ENCODE measurements around the gene FGF6. TPM values are rescaled to one million over a fixed set of nuclear protein-coding genes. Genes with fewer than 3 reads are reported as not detected.

FGF6 gene
- total and polyA plus RNA-seq, 9 of the 15 experiments (the other 6 are each of a cell fraction or from before 2014, with no cell fraction given) = 0.14 TPM; not detected in 8

DNA sequence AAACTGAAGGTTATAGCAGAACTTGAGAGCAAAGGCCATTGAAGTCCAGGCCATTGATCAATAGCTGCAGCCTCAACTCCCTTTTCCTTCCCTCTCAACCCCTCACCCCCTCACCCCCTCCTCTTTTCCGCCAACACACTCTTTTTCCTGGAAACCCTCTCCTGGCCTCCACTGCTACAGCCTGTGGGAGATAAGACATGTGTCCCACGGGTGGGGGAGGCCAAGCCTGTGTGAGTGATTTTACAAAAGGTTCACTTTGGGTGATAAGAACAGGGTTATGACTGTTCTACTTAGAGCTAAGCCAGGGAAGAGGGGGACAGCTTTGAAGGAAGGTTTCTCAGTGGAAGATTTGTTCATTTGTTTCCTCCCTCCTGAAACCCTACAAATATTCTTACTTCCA lies 57.0 kb downstream of the FGF6 start (continued):
- TF ChIP-seq MLLT1 (IDR thresholded peaks at IDR 0.05) (no peak), ZBTB8A (IDR thresholded peaks at IDR 0.05; ENCODE audit: partially characterized antibody) (no peak), U2AF2 (optimal IDR thresholded peaks at IDR 0.05; ENCODE audit: low read depth, low read length) (no peak), MEIS2 (IDR thresholded peaks at IDR 0.05; ENCODE audit: partially characterized antibody) (peak; percentile 19), RBM22 (IDR thresholded peaks at IDR 0.05; ENCODE audit: low read depth, low read length, poor library complexity, severe bottlenecking) (no peak), MCM2 (IDR thresholded peaks at IDR 0.05; ENCODE audit: low read depth) (no peak), ZBED1 (IDR thresholded peaks at IDR 0.05) (no peak), POLR2AphosphoS2 (IDR thresholded peaks at IDR 0.05; ENCODE audit: low read length) (no peak), SMAD2 (IDR thresholded peaks at IDR 0.05; ENCODE audit: low read depth, low read length) (no peak)
- TF ChIP-seq, protein P1, sequence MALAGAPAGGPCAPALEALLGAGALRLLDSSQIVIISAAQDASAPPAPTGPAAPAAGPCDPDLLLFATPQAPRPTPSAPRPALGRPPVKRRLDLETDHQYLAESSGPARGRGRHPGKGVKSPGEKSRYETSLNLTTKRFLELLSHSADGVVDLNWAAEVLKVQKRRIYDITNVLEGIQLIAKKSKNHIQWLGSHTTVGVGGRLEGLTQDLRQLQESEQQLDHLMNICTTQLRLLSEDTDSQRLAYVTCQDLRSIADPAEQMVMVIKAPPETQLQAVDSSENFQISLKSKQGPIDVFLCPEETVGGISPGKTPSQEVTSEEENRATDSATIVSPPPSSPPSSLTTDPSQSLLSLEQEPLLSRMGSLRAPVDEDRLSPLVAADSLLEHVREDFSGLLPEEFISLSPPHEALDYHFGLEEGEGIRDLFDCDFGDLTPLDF (CRISPR knock-in tag; IDR thresholded peaks at IDR 0.05) = no peak
- TF ChIP-seq, protein P2, sequence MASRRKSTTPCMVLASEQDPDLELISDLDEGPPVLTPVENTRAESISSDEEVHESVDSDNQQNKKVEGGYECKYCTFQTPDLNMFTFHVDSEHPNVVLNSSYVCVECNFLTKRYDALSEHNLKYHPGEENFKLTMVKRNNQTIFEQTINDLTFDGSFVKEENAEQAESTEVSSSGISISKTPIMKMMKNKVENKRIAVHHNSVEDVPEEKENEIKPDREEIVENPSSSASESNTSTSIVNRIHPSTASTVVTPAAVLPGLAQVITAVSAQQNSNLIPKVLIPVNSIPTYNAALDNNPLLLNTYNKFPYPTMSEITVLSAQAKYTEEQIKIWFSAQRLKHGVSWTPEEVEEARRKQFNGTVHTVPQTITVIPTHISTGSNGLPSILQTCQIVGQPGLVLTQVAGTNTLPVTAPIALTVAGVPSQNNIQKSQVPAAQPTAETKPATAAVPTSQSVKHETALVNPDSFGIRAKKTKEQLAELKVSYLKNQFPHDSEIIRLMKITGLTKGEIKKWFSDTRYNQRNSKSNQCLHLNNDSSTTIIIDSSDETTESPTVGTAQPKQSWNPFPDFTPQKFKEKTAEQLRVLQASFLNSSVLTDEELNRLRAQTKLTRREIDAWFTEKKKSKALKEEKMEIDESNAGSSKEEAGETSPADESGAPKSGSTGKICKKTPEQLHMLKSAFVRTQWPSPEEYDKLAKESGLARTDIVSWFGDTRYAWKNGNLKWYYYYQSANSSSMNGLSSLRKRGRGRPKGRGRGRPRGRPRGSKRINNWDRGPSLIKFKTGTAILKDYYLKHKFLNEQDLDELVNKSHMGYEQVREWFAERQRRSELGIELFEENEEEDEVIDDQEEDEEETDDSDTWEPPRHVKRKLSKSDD (conservative IDR thresholded peaks at IDR 0.05; ENCODE audit: low read length) = no peak
- TF ChIP-seq, protein P3, sequence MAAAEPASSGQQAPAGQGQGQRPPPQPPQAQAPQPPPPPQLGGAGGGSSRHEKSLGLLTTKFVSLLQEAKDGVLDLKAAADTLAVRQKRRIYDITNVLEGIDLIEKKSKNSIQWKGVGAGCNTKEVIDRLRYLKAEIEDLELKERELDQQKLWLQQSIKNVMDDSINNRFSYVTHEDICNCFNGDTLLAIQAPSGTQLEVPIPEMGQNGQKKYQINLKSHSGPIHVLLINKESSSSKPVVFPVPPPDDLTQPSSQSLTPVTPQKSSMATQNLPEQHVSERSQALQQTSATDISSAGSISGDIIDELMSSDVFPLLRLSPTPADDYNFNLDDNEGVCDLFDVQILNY (CRISPR knock-in tag; IDR thresholded peaks at IDR 0.05) = no peak
